Sigmoid colon (tissue), 7 donors: Measurements from ENCODE around the gene RETREG3. TPM values are rescaled to one million over a fixed set of nuclear protein-coding genes. Genes with fewer than 3 reads are reported as not detected.

ENCODE experiments used
- DNase-seq: peaks from one replicate; pipeline ENCODE4 v3.0.0-alpha.2; 2019
- H3K27ac ChIP-seq, 4 donors: fragments of 200-600 bp; sonication (generic); one replicate each; pipeline ENCODE4 v1.5.1; 2016 to 2019; ENCODE audit warnings: mild to moderate bottlenecking in 1 of 4
- H3K27me3 ChIP-seq, 3 donors: fragments of 200-600 bp; sonication (generic); one replicate each; pipeline ENCODE4 v1.5.1; 2019; ENCODE audit warnings: mild to moderate bottlenecking in 1 of 3
- H3K36me3 ChIP-seq, 4 donors: fragments of 200-600 bp; sonication (generic); one replicate each; pipeline ENCODE4 v1.5.1; 2016 to 2019
- H3K4me1 ChIP-seq, 4 donors: fragments of 200-600 bp; sonication (generic); one replicate each; pipeline ENCODE4 v1.5.1; 2017 to 2019
- H3K4me3 ChIP-seq, 4 donors: fragments of 200-600 bp; sonication (generic); one replicate each; pipeline ENCODE4 v1.5.1; 2017 to 2019; ENCODE audit warnings: mild to moderate bottlenecking in 2 of 4, moderate library complexity in 1 of 4
- H3K9me3 ChIP-seq, 4 donors: fragments of 200-600 bp in 3 of 4; sonication (generic) in 3 of 4; one replicate each; pipeline versions ENCODE4 v1.5.1 to v1.6.1; 2013 to 2019
- EP300 ChIP-seq, 4 donors: sonication (generic); formaldehyde crosslinking; IDR thresholded peaks; one replicate each; pipeline ENCODE4 v1.6.1; 2017; ENCODE audit warnings: antibody characterized with exemption in 4 of 4
- POLR2A ChIP-seq, 2 donors: fragments of 450-650 bp; IDR thresholded peaks; one replicate each; pipeline ENCODE4 v1.6.1; 2016; ENCODE audit warnings: antibody characterized with exemption in 2 of 2, mild to moderate bottlenecking in 2 of 2, moderate library complexity in 2 of 2
- POLR2AphosphoS5 ChIP-seq, 4 donors: sonication (generic); formaldehyde crosslinking; IDR thresholded peaks; one replicate each; pipeline ENCODE4 v1.6.1; 2017; ENCODE audit warnings: antibody characterized with exemption in 4 of 4
- WGBS, 2 donors: extraction: QIAGEN DNeasy Blood & Tissue Kit; methylation state at CpG; one replicate each; pipeline ENCODE4 v1.1.7; 2013; 5-methylcytosine and 5-hydroxymethylcytosine counted together
- intact Hi-C: fragments of 100-400 bp; cut with DNase I; formaldehyde crosslinking; loops from one replicate; pipeline ENCODE4 v1.15.1; 2023
- polyA plus RNA-seq, 3 donors: library from polyadenylated mRNA; stranded (reverse); fragments of 200-250 nt; gene quantifications; one replicate each; pipeline ENCODE4 v1.2.3, GENCODE V29; 2013
- total RNA-seq, 4 donors: library from RNA; depleted of rRNA; stranded (reverse); fragments of >200 nt; gene quantifications; one replicate each; pipeline ENCODE4 v1.1.0, GENCODE V29; 2016
- TF ChIP-seq, protein P1 (sequence below), 4 experiments: fragments of 450-650 bp in 3 of 4; fragments of 200-600 bp in 1 of 4; IDR thresholded peaks; one replicate each; pipeline ENCODE4 v1.5.1; 2016 to 2019; ENCODE audit warnings: antibody characterized with exemption in 4 of 4, mild to moderate bottlenecking in 3 of 4, moderate library complexity in 2 of 4
- donor health status: healthy with polysubstance abuse.
- donor health status: Bipolar disorder and iron deficiency.
- donor health status: healthy.

Gene RETREG3
- total and polyA plus RNA-seq, 7 donors = 7.2 to 82.0 (median 47.1) TPM

- WGBS, 2 donors = 49 to 50% methylated on average over 26 of the region's 26 CpGs
These were observed 73.8 kb downstream of the RETREG3 start for GRCh38 chr17:42535155-42536047.

DNA sequence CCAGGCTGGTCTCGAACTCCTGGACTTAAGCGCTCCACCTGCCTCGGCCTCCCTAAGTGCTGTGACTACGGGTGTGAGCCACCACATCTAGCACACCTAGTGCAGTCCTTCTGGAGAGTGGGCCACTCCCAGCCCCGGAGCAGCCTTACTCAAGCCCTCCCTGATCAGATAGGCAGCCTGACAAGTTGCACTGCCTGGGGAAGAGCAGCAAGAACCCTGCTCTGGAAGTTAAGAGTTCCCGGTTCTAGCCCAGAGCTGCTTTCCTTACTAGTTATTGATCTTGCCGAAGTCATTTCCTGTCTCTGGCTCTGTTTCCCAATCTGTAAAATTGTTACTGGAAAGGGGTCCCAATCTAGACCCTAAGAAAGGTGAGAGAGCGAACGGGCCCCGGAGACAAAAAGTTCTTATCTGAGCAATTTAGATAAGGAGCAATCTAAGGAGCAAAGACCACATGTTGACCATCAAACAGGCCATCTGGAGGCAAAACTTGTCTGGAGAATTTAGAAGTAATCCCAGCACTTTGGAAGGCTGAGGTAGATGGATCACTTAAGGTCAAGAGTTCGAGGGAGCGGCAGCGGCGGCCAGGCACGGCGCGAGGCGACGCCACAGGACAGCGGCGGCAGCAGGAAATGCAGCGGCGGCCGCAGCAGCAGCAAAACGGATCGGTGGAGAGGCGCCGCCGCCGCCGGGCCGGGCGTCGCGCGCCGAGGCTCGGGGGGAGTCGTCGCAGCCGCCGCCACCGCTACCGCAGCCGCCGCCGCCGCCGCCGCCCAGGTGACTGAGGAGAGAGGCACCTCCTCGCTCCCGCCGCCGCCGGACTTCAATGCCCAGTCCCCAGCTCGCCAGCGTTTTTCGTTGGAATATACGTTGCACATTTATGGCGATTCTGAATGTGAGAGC, 77.5 kb downstream of the RETREG3 start:
- Histone ChIP-seq H3K9me3 (no peaks in the 10 kb centered on the region), H3K27me3 (no peaks in the 10 kb centered on the region), H3K36me3 (no peaks in the 10 kb centered on the region), H3K4me3 (peak overlapping the region; percentile 37 to 61 (median 52)), H3K27ac (peak overlapping the region; percentile 81 to 87 (median 84)), H3K4me1 (peaks cover 0 to 36% (median 26%) of the 10 kb centered on the region in 4 donors)
- 6 to 11% methylated on average over 60 of the region's 60 CpGs for WGBS, 2 donors
- peak; percentile 83 for DNase-seq
- intact Hi-C loops = no loop called here
- TF ChIP-seq POLR2AphosphoS5 (IDR thresholded peaks at IDR 0.05) (peak in 1 of 4 donors; percentile 56), EP300 (IDR thresholded peaks at IDR 0.05) (no peak), POLR2A (IDR thresholded peaks at IDR 0.05) (no peak)
- TF ChIP-seq, protein P1, sequence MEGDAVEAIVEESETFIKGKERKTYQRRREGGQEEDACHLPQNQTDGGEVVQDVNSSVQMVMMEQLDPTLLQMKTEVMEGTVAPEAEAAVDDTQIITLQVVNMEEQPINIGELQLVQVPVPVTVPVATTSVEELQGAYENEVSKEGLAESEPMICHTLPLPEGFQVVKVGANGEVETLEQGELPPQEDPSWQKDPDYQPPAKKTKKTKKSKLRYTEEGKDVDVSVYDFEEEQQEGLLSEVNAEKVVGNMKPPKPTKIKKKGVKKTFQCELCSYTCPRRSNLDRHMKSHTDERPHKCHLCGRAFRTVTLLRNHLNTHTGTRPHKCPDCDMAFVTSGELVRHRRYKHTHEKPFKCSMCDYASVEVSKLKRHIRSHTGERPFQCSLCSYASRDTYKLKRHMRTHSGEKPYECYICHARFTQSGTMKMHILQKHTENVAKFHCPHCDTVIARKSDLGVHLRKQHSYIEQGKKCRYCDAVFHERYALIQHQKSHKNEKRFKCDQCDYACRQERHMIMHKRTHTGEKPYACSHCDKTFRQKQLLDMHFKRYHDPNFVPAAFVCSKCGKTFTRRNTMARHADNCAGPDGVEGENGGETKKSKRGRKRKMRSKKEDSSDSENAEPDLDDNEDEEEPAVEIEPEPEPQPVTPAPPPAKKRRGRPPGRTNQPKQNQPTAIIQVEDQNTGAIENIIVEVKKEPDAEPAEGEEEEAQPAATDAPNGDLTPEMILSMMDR (IDR thresholded peaks at IDR 0.05) = peak; percentile 26 to 45 (median 38)

More at GRCh38 chr17:42535155-42536047, 73.8 kb downstream of the RETREG3 start:
- DNase-seq = no peak
- Histone ChIP-seq H3K9me3 (no peaks in the 10 kb centered on the region), H3K36me3 (peaks cover 0 to 24% (median 12%) of the 10 kb centered on the region in 4 donors), H3K27ac (peak overlapping the region; percentile 90 to 96 (median 94)), H3K4me1 (peaks cover 0 to 34% (median 27%) of the 10 kb centered on the region in 4 donors), H3K27me3 (no peaks in the 10 kb centered on the region), H3K4me3 (peak overlapping the region; percentile 43 to 76 (median 60))
- no peak for TF ChIP-seq EP300 (IDR thresholded peaks at IDR 0.05)
- intact Hi-C loops = no loop called here

GRCh38 chr17:42530952-42531454, 78.2 kb downstream of the RETREG3 start:
- peaks cover 0 to 33% (median 30%) of the 10 kb centered on the region in 4 donors for H3K4me1 ChIP-seq
- H3K4me3 ChIP-seq = no peak overlapping the region
- no peaks in the 10 kb centered on the region for H3K27me3 ChIP-seq
- no peak for DNase-seq
- H3K27ac ChIP-seq = peak overlapping the region; percentile 81 to 87 (median 84)
- H3K9me3 ChIP-seq = no peaks in the 10 kb centered on the region
- TF ChIP-seq EP300 (IDR thresholded peaks at IDR 0.05) = no peak
- no peak for TF ChIP-seq POLR2AphosphoS5 (IDR thresholded peaks at IDR 0.05)
- H3K36me3 ChIP-seq = no peaks in the 10 kb centered on the region
- WGBS, 2 donors = 59 to 82% methylated on average over 2 of the region's 2 CpGs
- intact Hi-C loops = no loop called here

Other genes starting within 250 kb of the RETREG3 start
- 100 to 1,000 TPM in 3 of 4 donors, 10 to 100 TPM in 1; 87.4 to 230 (median 129) TPM for gene STAT3, start 220.9 kb downstream of the RETREG3 start, total RNA-seq
- gene STAT3, start 220.9 kb downstream of the RETREG3 start, polyA plus RNA-seq = 100 to 1,000 TPM in 1 of 3 donors, 10 to 100 TPM in 2; 43.8 to 135 (median 55.7) TPM
- 100 to 1,000 TPM; 231 to 519 (median 409) TPM for gene CAVIN1, start 186.1 kb downstream of the RETREG3 start, total RNA-seq
- gene CAVIN1, start 186.1 kb downstream of the RETREG3 start, polyA plus RNA-seq = 10 to 100 TPM; 11.8 to 88.9 (median 50.1) TPM
- 10 to 100 TPM; 36.0 to 96.1 (median 51.2) TPM for gene ATP6V0A1, start 150.5 kb downstream of the RETREG3 start, total RNA-seq
- gene ATP6V0A1, start 150.5 kb downstream of the RETREG3 start, polyA plus RNA-seq = 10 to 100 TPM; 11.6 to 53.1 (median 16.2) TPM
- gene NAGLU, start 73.1 kb downstream of the RETREG3 start, total RNA-seq = 10 to 100 TPM; 35.2 to 52.6 (median 45.0) TPM
- gene NAGLU, start 73.1 kb downstream of the RETREG3 start, polyA plus RNA-seq = 10 to 100 TPM in 2 of 3 donors, 1 to 10 TPM in 1; 9.7 to 33.2 (median 12.6) TPM
- 1 to 10 TPM in 2 of 4 donors, under 1 TPM in 2; 0.16 to 5.3 (median 0.86) TPM for gene HSD17B1, start 56.5 kb downstream of the RETREG3 start, total RNA-seq
- gene HSD17B1, start 56.5 kb downstream of the RETREG3 start, polyA plus RNA-seq = 1 to 10 TPM; 1.2 to 1.7 (median 1.4) TPM
- gene COASY, start 47.2 kb downstream of the RETREG3 start, total RNA-seq = 10 to 100 TPM; 14.3 to 17.5 (median 16.3) TPM
- 10 to 100 TPM; 48.0 to 98.9 (median 80.7) TPM for gene COASY, start 47.2 kb downstream of the RETREG3 start, polyA plus RNA-seq
- gene MLX, start 42.3 kb downstream of the RETREG3 start, total RNA-seq = 10 to 100 TPM; 24.7 to 50.5 (median 30.8) TPM
- gene MLX, start 42.3 kb downstream of the RETREG3 start, polyA plus RNA-seq = 100 to 1,000 TPM in 1 of 3 donors, 10 to 100 TPM in 2; 77.1 to 129 (median 97.9) TPM
- 10 to 100 TPM in 1 of 4 donors, 1 to 10 TPM in 3; 4.6 to 10.3 (median 5.7) TPM for gene PSMC3IP, start 31.6 kb downstream of the RETREG3 start, total RNA-seq
- 1 to 10 TPM; 2.3 to 5.8 (median 2.4) TPM for gene PSMC3IP, start 31.6 kb downstream of the RETREG3 start, polyA plus RNA-seq
- 10 to 100 TPM; 22.1 to 35.0 (median 23.9) TPM for gene TUBG1, start 309 bp upstream of the RETREG3 start, total RNA-seq
- gene TUBG1, start 309 bp upstream of the RETREG3 start, polyA plus RNA-seq = 10 to 100 TPM; 16.2 to 39.2 (median 30.3) TPM
- 10 to 100 TPM; 28.0 to 57.3 (median 33.6) TPM for gene TUBG2, start 49.9 kb upstream of the RETREG3 start, total RNA-seq
- gene TUBG2, start 49.9 kb upstream of the RETREG3 start, polyA plus RNA-seq = 1 to 10 TPM; 1.2 to 6.6 (median 4.2) TPM
- 10 to 100 TPM; 12.3 to 25.2 (median 20.1) TPM for gene PLEKHH3, start 67.6 kb upstream of the RETREG3 start, total RNA-seq
- 10 to 100 TPM in 1 of 3 donors, 1 to 10 TPM in 2; 4.4 to 14.7 (median 9.6) TPM for gene PLEKHH3, start 67.6 kb upstream of the RETREG3 start, polyA plus RNA-seq
- 1 to 10 TPM; 2.3 to 9.2 (median 3.5) TPM for gene CCR10, start 72.5 kb upstream of the RETREG3 start, total RNA-seq
- 1 to 10 TPM in 1 of 3 donors, not detected in 2; 1.2 TPM for gene CCR10, start 72.5 kb upstream of the RETREG3 start, polyA plus RNA-seq
- 10 to 100 TPM in 3 of 4 donors, 1 to 10 TPM in 1; 7.4 to 46.8 (median 14.9) TPM for gene CNTNAP1, start 73.2 kb upstream of the RETREG3 start, total RNA-seq
- gene CNTNAP1, start 73.2 kb upstream of the RETREG3 start, polyA plus RNA-seq = 1 to 10 TPM in 1 of 3 donors, under 1 TPM in 2; under 0.01 to 7.7 (median 0.23) TPM
- 10 to 100 TPM; 41.5 to 68.1 (median 42.3) TPM for gene EZH1, start 135.7 kb upstream of the RETREG3 start, total RNA-seq
- gene EZH1, start 135.7 kb upstream of the RETREG3 start, polyA plus RNA-seq = 10 to 100 TPM in 1 of 3 donors, 1 to 10 TPM in 2; 5.3 to 24.1 (median 6.6) TPM
- gene RAMP2, start 151.9 kb upstream of the RETREG3 start, total RNA-seq = 10 to 100 TPM; 11.2 to 26.6 (median 18.4) TPM
- 10 to 100 TPM in 2 of 3 donors, 1 to 10 TPM in 1; 2.3 to 21.0 (median 16.7) TPM for gene RAMP2, start 151.9 kb upstream of the RETREG3 start, polyA plus RNA-seq
- gene VPS25, start 164.1 kb upstream of the RETREG3 start, total RNA-seq = 10 to 100 TPM; 27.1 to 40.3 (median 37.3) TPM
- 100 to 1,000 TPM; 103 to 135 (median 105) TPM for gene VPS25, start 164.1 kb upstream of the RETREG3 start, polyA plus RNA-seq
- gene WNK4, start 171.2 kb upstream of the RETREG3 start, total RNA-seq = under 1 TPM in 1 of 4 donors, not detected in 3; 0.28 TPM
- gene WNK4, start 171.2 kb upstream of the RETREG3 start, polyA plus RNA-seq = 10 to 100 TPM; 13.2 to 14.4 (median 14.0) TPM
- 100 to 1,000 TPM in 1 of 4 donors, 10 to 100 TPM in 3; 73.4 to 100 (median 98.2) TPM for gene COA3, start 189.3 kb upstream of the RETREG3 start, total RNA-seq
- gene COA3, start 189.3 kb upstream of the RETREG3 start, polyA plus RNA-seq = 100 to 1,000 TPM; 282 to 382 (median 295) TPM
- gene CNTD1, start 189.5 kb upstream of the RETREG3 start, total RNA-seq = under 1 TPM in 1 of 4 donors, not detected in 3; 0.33 TPM
- 1 to 10 TPM in 2 of 3 donors, under 1 TPM in 1; 0.42 to 7.2 (median 4.2) TPM for gene CNTD1, start 189.5 kb upstream of the RETREG3 start, polyA plus RNA-seq
- 100 to 1,000 TPM; 139 to 215 (median 161) TPM for gene BECN1, start 214.9 kb upstream of the RETREG3 start, total RNA-seq
- 100 to 1,000 TPM in 2 of 3 donors, 10 to 100 TPM in 1; 98.8 to 141 (median 131) TPM for gene BECN1, start 214.9 kb upstream of the RETREG3 start, polyA plus RNA-seq
- 10 to 100 TPM; 34.3 to 69.1 (median 57.5) TPM for gene PSME3, start 224.0 kb upstream of the RETREG3 start, total RNA-seq
- gene PSME3, start 224.0 kb upstream of the RETREG3 start, polyA plus RNA-seq = 10 to 100 TPM; 59.5 to 94.9 (median 69.4) TPM
- gene AOC2, start 235.2 kb upstream of the RETREG3 start, total RNA-seq = 1 to 10 TPM; 1.2 to 2.1 (median 1.4) TPM
- gene AOC2, start 235.2 kb upstream of the RETREG3 start, polyA plus RNA-seq = 1 to 10 TPM in 1 of 3 donors, not detected in 2; 1.2 TPM
- 100 to 1,000 TPM in 2 of 4 donors, 10 to 100 TPM in 2; 58.1 to 227 (median 107) TPM for gene AOC3, start 241.8 kb upstream of the RETREG3 start, total RNA-seq
- gene AOC3, start 241.8 kb upstream of the RETREG3 start, polyA plus RNA-seq = 10 to 100 TPM in 1 of 3 donors, 1 to 10 TPM in 2; 3.5 to 32.7 (median 5.4) TPM